ENCODE measurements around the gene ROR2.

ROR2 gene

DNA sequence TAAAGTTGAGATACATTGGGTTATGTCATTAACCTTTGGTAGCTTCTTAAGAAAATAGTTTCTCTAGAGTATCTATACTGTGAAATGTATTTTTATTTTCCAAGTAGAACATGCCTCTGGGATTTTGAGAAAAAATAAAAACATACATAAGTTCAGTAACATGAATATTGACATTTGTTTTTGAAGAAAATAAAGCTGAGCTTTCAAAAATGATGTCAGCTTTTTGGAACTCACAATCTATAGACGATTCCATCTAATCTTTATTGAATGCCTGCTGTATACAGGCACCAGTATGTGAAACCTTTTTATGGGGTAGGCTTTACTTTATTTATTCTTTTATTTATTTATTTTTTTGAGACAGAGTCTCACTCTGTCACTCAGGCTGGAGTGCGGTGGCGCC, 350.5 kb downstream of the ROR2 start:
- TF ChIP-seq PAX5 (IDR thresholded peaks at IDR 0.05; ENCODE audit: insufficient read depth, low read length, severe bottlenecking) (no peak), POU2F2 (IDR thresholded peaks at IDR 0.05; ENCODE audit: low read depth, low read length) (no peak), TAF1 (IDR thresholded peaks at IDR 0.05; ENCODE audit: low read depth, low read length) (no peak), POLR2AphosphoS5 (IDR thresholded peaks at IDR 0.05; ENCODE audit: low read depth, low read length) (no peak), SPI1 (IDR thresholded peaks at IDR 0.05; ENCODE audit: low read depth, low read length) (no peak), POLR2A (IDR thresholded peaks at IDR 0.05; ENCODE audit: low read depth, low read length) (no peak)
- no peak for DNase-seq (ENCODE audit: insufficient read length, low spot score)
- FAIRE-seq, result no peak

DNA sequence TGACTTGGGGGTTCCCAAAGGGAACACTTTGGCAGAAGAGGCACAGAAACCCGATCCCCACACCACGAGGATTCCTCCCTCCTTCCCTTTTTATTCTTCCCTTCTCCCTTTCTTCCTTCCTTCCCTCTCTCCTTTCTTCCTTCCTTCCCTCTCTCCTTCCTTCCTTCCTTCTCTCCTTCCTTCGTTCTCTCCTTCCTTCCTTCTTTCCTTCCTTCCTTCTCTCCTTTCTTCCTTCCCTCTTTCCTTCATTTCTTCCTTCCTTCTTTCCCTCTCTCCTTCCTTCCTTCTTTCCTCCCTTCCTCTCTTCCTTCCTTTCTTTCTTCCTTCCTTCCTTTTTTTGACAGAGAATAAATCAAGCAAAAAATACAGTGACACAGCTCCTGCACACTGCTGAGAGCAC, 358.4 kb downstream of the ROR2 start:
- DNase-seq (ENCODE audit: insufficient read length, low spot score) (no peak), FAIRE-seq (no peak)
- TF ChIP-seq SPI1 (IDR thresholded peaks at IDR 0.05; ENCODE audit: low read depth, low read length) (no peak), PAX5 (IDR thresholded peaks at IDR 0.05; ENCODE audit: insufficient read depth, low read length, severe bottlenecking) (no peak), POLR2A (IDR thresholded peaks at IDR 0.05; ENCODE audit: low read depth, low read length) (no peak), POU2F2 (IDR thresholded peaks at IDR 0.05; ENCODE audit: low read depth, low read length) (no peak), POLR2AphosphoS5 (IDR thresholded peaks at IDR 0.05; ENCODE audit: low read depth, low read length) (no peak)

DNA sequence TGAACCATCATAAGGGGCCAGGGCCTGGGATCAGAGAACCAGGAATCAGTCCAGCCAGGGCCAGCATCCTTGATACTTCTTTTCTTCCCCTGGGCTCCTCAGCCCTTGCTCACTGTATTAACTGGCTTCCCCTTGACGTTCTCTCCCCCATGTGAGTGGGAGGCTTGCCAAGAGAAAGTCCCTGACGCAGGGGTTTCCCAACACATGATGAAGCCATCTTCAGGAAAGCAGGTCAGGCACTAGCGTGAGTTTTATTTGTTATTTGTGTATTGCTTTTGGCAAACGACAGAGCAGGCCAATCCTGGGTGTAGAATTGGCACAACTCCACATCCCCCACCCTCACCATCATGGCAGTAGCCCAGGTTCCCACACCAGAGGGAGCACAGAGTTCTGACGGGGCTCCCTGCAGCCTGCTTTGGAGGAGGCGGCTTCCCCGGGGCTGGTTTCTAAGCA, 360.9 kb downstream of the ROR2 start:
- FAIRE-seq, result no peak
- TF ChIP-seq POU2F2 (IDR thresholded peaks at IDR 0.05; ENCODE audit: low read depth, low read length), result no peak
- TF ChIP-seq SPI1 (IDR thresholded peaks at IDR 0.05; ENCODE audit: low read depth, low read length), result no peak
- no peak for TF ChIP-seq PAX5 (IDR thresholded peaks at IDR 0.05; ENCODE audit: insufficient read depth, low read length, severe bottlenecking)
- no peak for TF ChIP-seq TAF1 (IDR thresholded peaks at IDR 0.05; ENCODE audit: low read depth, low read length)
- no peak for TF ChIP-seq POLR2AphosphoS5 (IDR thresholded peaks at IDR 0.05; ENCODE audit: low read depth, low read length)
- TF ChIP-seq POLR2A (IDR thresholded peaks at IDR 0.05; ENCODE audit: low read depth, low read length), result no peak
- no peak for DNase-seq (ENCODE audit: insufficient read length, low spot score)

DNA sequence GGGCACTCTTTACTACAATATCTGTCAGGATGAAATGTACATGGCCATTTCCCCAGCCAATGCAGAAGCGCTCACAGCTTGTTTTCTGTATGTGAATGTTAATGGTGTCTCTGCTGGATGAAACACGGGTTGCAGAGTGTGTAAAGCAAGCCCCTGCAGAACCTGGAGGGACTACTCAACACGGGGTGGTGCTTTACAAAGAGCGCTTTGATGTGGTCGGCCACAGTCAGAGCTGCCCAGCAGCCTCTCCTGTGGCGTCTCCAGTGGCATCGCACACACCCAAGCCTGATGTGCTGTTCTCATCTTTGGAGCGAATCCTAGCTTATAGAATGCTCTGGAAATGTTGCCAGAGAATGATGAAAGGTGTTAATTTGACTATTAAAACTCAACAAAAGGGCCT, 363.7 kb downstream of the ROR2 start:
- TF ChIP-seq PAX5 (IDR thresholded peaks at IDR 0.05; ENCODE audit: insufficient read depth, low read length, severe bottlenecking) (no peak), POLR2A (IDR thresholded peaks at IDR 0.05; ENCODE audit: low read depth, low read length) (no peak), TAF1 (IDR thresholded peaks at IDR 0.05; ENCODE audit: low read depth, low read length) (no peak), SPI1 (IDR thresholded peaks at IDR 0.05; ENCODE audit: low read depth, low read length) (no peak), POLR2AphosphoS5 (IDR thresholded peaks at IDR 0.05; ENCODE audit: low read depth, low read length) (no peak), POU2F2 (IDR thresholded peaks at IDR 0.05; ENCODE audit: low read depth, low read length) (no peak)
- DNase-seq (ENCODE audit: insufficient read length, low spot score) (no peak), FAIRE-seq (no peak)

DNA sequence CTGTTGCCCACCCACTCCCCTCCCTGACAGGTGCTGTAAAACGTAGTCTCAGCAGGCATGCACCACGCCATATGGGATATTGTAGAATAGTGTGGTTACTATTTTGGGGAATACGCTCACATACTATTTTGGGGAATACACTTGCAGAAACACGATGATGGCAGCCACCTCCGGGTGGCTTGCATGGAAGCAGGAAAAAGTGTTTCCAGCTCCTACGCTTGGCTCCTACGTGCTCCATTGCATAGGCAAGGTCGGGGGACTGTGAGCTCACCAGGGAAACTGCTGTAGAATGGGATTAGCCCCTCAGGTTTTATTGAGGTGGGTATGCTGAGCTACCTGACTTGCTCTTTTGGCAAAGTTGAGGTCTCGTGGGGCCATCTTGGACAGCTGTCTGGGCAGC, 366.1 kb downstream of the ROR2 start:
- FAIRE-seq (no peak), DNase-seq (ENCODE audit: insufficient read length, low spot score) (no peak)
- no peak for TF ChIP-seq POLR2AphosphoS5 (IDR thresholded peaks at IDR 0.05; ENCODE audit: low read depth, low read length)
- TF ChIP-seq PAX5 (IDR thresholded peaks at IDR 0.05; ENCODE audit: insufficient read depth, low read length, severe bottlenecking), result no peak
- TF ChIP-seq TAF1 (IDR thresholded peaks at IDR 0.05; ENCODE audit: low read depth, low read length), result no peak
- no peak for TF ChIP-seq SPI1 (IDR thresholded peaks at IDR 0.05; ENCODE audit: low read depth, low read length)
- TF ChIP-seq POU2F2 (IDR thresholded peaks at IDR 0.05; ENCODE audit: low read depth, low read length), result no peak
- TF ChIP-seq POLR2A (IDR thresholded peaks at IDR 0.05; ENCODE audit: low read depth, low read length), result no peak

DNA sequence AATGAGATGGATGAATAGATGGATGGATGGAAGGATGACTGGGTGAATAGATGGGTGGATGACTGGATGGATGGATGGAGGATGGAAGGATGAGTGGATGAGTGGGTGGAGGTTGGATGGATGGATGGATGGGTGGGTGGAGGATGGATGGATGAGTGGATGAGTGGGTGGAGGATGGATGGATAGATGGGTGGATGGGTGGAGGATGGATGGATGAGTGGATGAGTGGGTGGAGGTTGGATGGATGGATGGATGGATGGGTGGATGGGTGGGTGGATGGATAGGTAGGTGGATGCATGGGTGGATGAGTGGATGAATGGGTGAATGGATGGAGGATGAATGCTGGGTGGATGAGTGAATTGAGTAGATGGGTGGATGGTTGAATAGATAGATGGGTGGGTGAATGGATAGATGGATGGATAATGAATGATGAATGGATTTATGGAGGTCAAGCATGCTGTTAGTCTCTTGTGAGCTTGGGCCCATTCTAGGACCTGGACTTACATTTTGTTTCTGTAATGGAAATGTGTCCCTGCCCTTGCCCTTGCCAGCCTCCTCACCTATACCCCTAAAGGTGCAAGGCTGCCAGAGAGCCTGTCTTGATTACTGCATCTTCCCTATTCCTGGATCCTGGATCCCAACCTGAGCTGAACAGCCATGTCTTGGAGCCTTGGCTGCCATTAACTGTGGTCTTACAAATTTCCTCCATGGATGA, 366.7 kb downstream of the ROR2 start:
- TF ChIP-seq PAX5 (IDR thresholded peaks at IDR 0.05; ENCODE audit: insufficient read depth, low read length, severe bottlenecking), result no peak
- no peak for TF ChIP-seq TAF1 (IDR thresholded peaks at IDR 0.05; ENCODE audit: low read depth, low read length)
- no peak for TF ChIP-seq SPI1 (IDR thresholded peaks at IDR 0.05; ENCODE audit: low read depth, low read length)
- TF ChIP-seq POU2F2 (IDR thresholded peaks at IDR 0.05; ENCODE audit: low read depth, low read length), result no peak
- TF ChIP-seq POLR2AphosphoS5 (IDR thresholded peaks at IDR 0.05; ENCODE audit: low read depth, low read length), result no peak
- no peak for TF ChIP-seq POLR2A (IDR thresholded peaks at IDR 0.05; ENCODE audit: low read depth, low read length)
- DNase-seq (ENCODE audit: insufficient read length, low spot score), result no peak
- FAIRE-seq, result no peak

DNA sequence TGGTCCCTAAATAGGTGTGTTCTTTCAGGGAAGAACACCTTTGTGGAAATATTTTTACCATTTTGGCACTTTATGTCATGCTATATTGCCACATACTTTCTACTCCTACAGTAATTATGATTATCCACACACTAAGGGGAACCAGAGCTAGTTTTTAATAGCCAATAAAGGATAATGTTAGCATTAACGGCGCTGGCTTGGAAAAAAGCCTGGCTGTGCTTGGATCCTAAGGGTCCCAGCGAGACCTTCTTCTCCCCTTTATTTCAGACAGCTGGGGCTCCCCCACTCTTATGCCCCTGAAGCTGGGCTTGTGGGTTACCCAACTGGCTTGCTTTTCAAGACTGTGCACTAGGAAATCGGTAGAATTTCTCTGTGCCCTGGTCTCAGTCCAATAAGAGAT, 367.8 kb downstream of the ROR2 start:
- no peak for FAIRE-seq
- TF ChIP-seq POU2F2 (IDR thresholded peaks at IDR 0.05; ENCODE audit: low read depth, low read length) (no peak), PAX5 (IDR thresholded peaks at IDR 0.05; ENCODE audit: insufficient read depth, low read length, severe bottlenecking) (no peak), POLR2A (IDR thresholded peaks at IDR 0.05; ENCODE audit: low read depth, low read length) (no peak), POLR2AphosphoS5 (IDR thresholded peaks at IDR 0.05; ENCODE audit: low read depth, low read length) (no peak), TAF1 (IDR thresholded peaks at IDR 0.05; ENCODE audit: low read depth, low read length) (no peak), SPI1 (IDR thresholded peaks at IDR 0.05; ENCODE audit: low read depth, low read length) (no peak)
- no peak for DNase-seq (ENCODE audit: insufficient read length, low spot score)

DNA sequence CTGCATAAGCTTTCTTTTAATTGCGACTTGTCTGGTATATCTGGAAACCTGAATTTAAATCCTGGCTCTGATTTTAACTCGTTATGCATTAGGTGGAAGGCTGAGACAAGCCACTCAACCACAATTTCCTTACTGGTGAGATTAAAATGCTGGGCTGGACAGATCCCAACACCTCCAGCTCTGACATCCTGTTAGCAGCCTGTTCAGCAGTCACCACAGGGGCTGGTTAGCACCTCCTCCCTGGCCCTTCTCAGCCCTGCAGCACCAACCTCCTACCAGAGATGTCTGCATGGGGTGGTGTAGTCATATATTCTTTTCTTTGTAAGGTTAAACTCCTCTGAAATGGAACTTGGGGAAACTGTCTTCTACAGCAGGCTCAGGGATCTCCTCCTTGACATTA, 369.9 kb downstream of the ROR2 start:
- FAIRE-seq (no peak), DNase-seq (ENCODE audit: insufficient read length, low spot score) (no peak)
- TF ChIP-seq TAF1 (IDR thresholded peaks at IDR 0.05; ENCODE audit: low read depth, low read length), result no peak
- TF ChIP-seq PAX5 (IDR thresholded peaks at IDR 0.05; ENCODE audit: insufficient read depth, low read length, severe bottlenecking), result no peak
- TF ChIP-seq SPI1 (IDR thresholded peaks at IDR 0.05; ENCODE audit: low read depth, low read length), result no peak
- no peak for TF ChIP-seq POLR2A (IDR thresholded peaks at IDR 0.05; ENCODE audit: low read depth, low read length)
- no peak for TF ChIP-seq POU2F2 (IDR thresholded peaks at IDR 0.05; ENCODE audit: low read depth, low read length)
- no peak for TF ChIP-seq POLR2AphosphoS5 (IDR thresholded peaks at IDR 0.05; ENCODE audit: low read depth, low read length)

DNA sequence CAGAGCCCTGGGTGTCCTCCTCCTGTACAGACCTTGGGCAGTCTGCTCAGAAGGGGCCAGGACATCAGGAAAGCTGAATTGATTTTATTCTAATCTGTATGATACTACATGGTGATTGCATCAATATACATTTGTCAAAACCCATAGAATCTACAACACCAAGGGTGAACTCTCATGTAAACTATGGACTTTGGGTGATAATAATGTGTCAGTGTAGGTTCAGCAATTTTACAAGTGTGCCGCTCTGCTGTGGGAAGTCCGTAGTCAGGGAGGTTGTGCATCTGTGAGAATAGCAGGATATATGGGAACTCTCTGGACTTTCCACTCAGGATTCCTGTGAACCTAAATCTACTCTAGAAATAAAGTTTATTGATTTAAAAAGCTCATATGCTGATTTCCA, 371.1 kb downstream of the ROR2 start:
- DNase-seq (ENCODE audit: insufficient read length, low spot score) (no peak), FAIRE-seq (no peak)
- TF ChIP-seq POLR2A (IDR thresholded peaks at IDR 0.05; ENCODE audit: low read depth, low read length), result no peak
- TF ChIP-seq PAX5 (IDR thresholded peaks at IDR 0.05; ENCODE audit: insufficient read depth, low read length, severe bottlenecking), result no peak
- TF ChIP-seq SPI1 (IDR thresholded peaks at IDR 0.05; ENCODE audit: low read depth, low read length), result no peak
- no peak for TF ChIP-seq POU2F2 (IDR thresholded peaks at IDR 0.05; ENCODE audit: low read depth, low read length)
- TF ChIP-seq TAF1 (IDR thresholded peaks at IDR 0.05; ENCODE audit: low read depth, low read length), result no peak
- no peak for TF ChIP-seq POLR2AphosphoS5 (IDR thresholded peaks at IDR 0.05; ENCODE audit: low read depth, low read length)
